Type B pancreatic cell (in vitro differentiated cells): ENCODE results near the gene KCNG2. TPM values are rescaled to one million over a fixed set of nuclear protein-coding genes. Genes with fewer than 3 reads are reported as not detected.

Experiments
- DNase-seq: peaks from one replicate; pipeline ENCODE4 v3.0.0; 2021; ENCODE audit warnings: mixed read lengths; ENCODE audit not compliant: unreplicated experiment; ENCODE audit errors: extremely low spot score
- H3K27ac Mint-ChIP-seq: 2 replicates; pipeline ENCODE4 v1.8.0; 2021; ENCODE audit warnings: mild to moderate bottlenecking, mixed read lengths
- H3K27me3 Mint-ChIP-seq: 2 replicates; pipeline ENCODE4 v1.8.0; 2021; ENCODE audit warnings: mixed read lengths
- H3K36me3 Mint-ChIP-seq: 2 replicates; pipeline ENCODE4 v1.8.0; 2021; ENCODE audit warnings: mixed read lengths
- H3K4me1 Mint-ChIP-seq: one replicate; pipeline ENCODE4 v1.8.0; 2021; ENCODE audit warnings: mixed read lengths; ENCODE audit not compliant: unreplicated experiment
- H3K4me3 Mint-ChIP-seq: 2 replicates; pipeline ENCODE4 v1.8.0; 2021; ENCODE audit warnings: mild to moderate bottlenecking, mixed read lengths
- H3K9me3 Mint-ChIP-seq: 2 replicates; pipeline ENCODE4 v1.8.0; 2021; ENCODE audit warnings: mixed read lengths
- CTCF ChIP-seq: fragments of 200-600 bp; sonication (generic); conservative IDR thresholded peaks from 2 replicates; pipeline ENCODE4 v1.5.0; 2021; ENCODE audit warnings: antibody characterized with exemption, mild to moderate bottlenecking
- total RNA-seq: library from RNA; stranded (reverse); gene quantifications from 2 replicates; pipeline ENCODE4 v1.2.1, GENCODE V29; 2021; ENCODE audit warnings: low replicate concordance

The KCNG2 gene
- total RNA-seq, 1 donor from 2014 or later = 0.29 TPM

GRCh38 chr18:79910563-79911343 lies 113.0 kb downstream of the KCNG2 start:
- Mint-ChIP-seq H3K9me3 (peaks cover 4% of the 10 kb centered on the region), H3K4me1 (no peaks in the 10 kb centered on the region), H3K36me3 (peaks cover 28% of the 10 kb centered on the region), H3K27ac (no peak overlapping the region), H3K27me3 (no peaks in the 10 kb centered on the region), H3K4me3 (no peak overlapping the region)
- TF ChIP-seq CTCF = no peak
- DNase-seq = no peak

- H3K4me1 Mint-ChIP-seq = no peaks in the 10 kb centered on the region
- H3K27me3 Mint-ChIP-seq = no peaks in the 10 kb centered on the region
- H3K9me3 Mint-ChIP-seq = peaks cover 4% of the 10 kb centered on the region
- H3K27ac Mint-ChIP-seq = no peak overlapping the region
- no peak overlapping the region for H3K4me3 Mint-ChIP-seq
- peak; percentile 64 for DNase-seq
- no peak for TF ChIP-seq CTCF
- peaks cover 28% of the 10 kb centered on the region for H3K36me3 Mint-ChIP-seq
Measured at GRCh38 chr18:79911344-79912270, 113.9 kb downstream of the KCNG2 start.

- no peak overlapping the region for H3K27ac Mint-ChIP-seq
- no peaks in the 10 kb centered on the region for H3K4me1 Mint-ChIP-seq
- H3K9me3 Mint-ChIP-seq = peaks cover 4% of the 10 kb centered on the region
- no peak overlapping the region for H3K4me3 Mint-ChIP-seq
- H3K36me3 Mint-ChIP-seq = peaks cover 31% of the 10 kb centered on the region
- no peak for TF ChIP-seq CTCF
- H3K27me3 Mint-ChIP-seq = no peaks in the 10 kb centered on the region
- peak; percentile 64 for DNase-seq
Measured at GRCh38 chr18:79912409-79912991, 114.8 kb downstream of the KCNG2 start.

- Mint-ChIP-seq H3K4me1 (no peaks in the 10 kb centered on the region), H3K27me3 (no peaks in the 10 kb centered on the region), H3K27ac (no peak overlapping the region), H3K4me3 (no peak overlapping the region), H3K9me3 (peaks cover 3% of the 10 kb centered on the region), H3K36me3 (peaks cover 28% of the 10 kb centered on the region)
- DNase-seq = peak; percentile 64
- no peak for TF ChIP-seq CTCF
Measured at GRCh38 chr18:79912994-79913831, 115.5 kb downstream of the KCNG2 start.

GRCh38 chr18:79914614-79915160 lies 116.9 kb downstream of the KCNG2 start:
- Mint-ChIP-seq H3K9me3 (no peaks in the 10 kb centered on the region), H3K4me3 (no peak overlapping the region), H3K27ac (no peak overlapping the region), H3K27me3 (no peaks in the 10 kb centered on the region), H3K4me1 (no peaks in the 10 kb centered on the region), H3K36me3 (peaks cover 23% of the 10 kb centered on the region)
- no peak for TF ChIP-seq CTCF
- no peak for DNase-seq
